NCI-H748 (cell line): ENCODE data around the gene ARSA.
A peak's percentile ranks its signal among the peaks of the same experiment; 100 is the strongest.
"Not testable (repeated sequence)": the region's sequence is repeated elsewhere in the genome, so short reads cannot be mapped to it uniquely, and the experiment has no call there.

Source experiments
- DNase-seq: peaks from one replicate; lab custom pipeline; 2025; ENCODE audit not compliant: unreplicated experiment; lab: John Stamatoyannopoulos, UW

The ARSA gene

GRCh38 chr22:50627642-50628542, at the start of gene ARSA:
ARSA (minus strand) TSS chr22:50628152; CDS start chr22:50627779, 373 bp downstream.
- DNase-seq, result peak; percentile 84

- no peak for DNase-seq
Measured at GRCh38 chr22:50676661-50677492, 48.9 kb upstream of the ARSA start.

- DNase-seq, result no peak
Measured at GRCh38 chr22:50676180-50676636, 48.3 kb upstream of the ARSA start.

GRCh38 chr22:50675553-50676179, 47.7 kb upstream of the ARSA start:
- DNase-seq, result no peak

- peak; percentile 93 for DNase-seq
Measured at GRCh38 chr22:50674606-50675552, 46.9 kb upstream of the ARSA start.

GRCh38 chr22:50674130-50674500, 46.2 kb upstream of the ARSA start:
- DNase-seq, result peak; percentile 25

- peak; percentile 45 for DNase-seq
Measured at GRCh38 chr22:50673231-50674129, 45.5 kb upstream of the ARSA start.

GRCh38 chr22:50672471-50673230, 44.7 kb upstream of the ARSA start, which contains the start of gene SHANK3:
SHANK3 (plus strand) TSS chr22:50672823.
- DNase-seq, result no peak

GRCh38 chr22:50672041-50672440, 44.1 kb upstream of the ARSA start:
- no peak for DNase-seq

GRCh38 chr22:50671641-50672040, 43.7 kb upstream of the ARSA start:
- no peak for DNase-seq

- no peak for DNase-seq
Measured at GRCh38 chr22:50670914-50671538, 43.1 kb upstream of the ARSA start.

GRCh38 chr22:50670513-50670912, 42.6 kb upstream of the ARSA start:
- DNase-seq, result no peak

GRCh38 chr22:50665738-50666137, 37.8 kb upstream of the ARSA start:
- no peak for DNase-seq

- no peak for DNase-seq
Measured at GRCh38 chr22:50665212-50665611, 37.3 kb upstream of the ARSA start.

GRCh38 chr22:50660306-50660705, 32.4 kb upstream of the ARSA start:
- DNase-seq, result no peak

GRCh38 chr22:50659711-50660110, 31.8 kb upstream of the ARSA start:
- DNase-seq, result not testable (repeated sequence)

- no peak for DNase-seq
Measured at GRCh38 chr22:50657925-50658324, 30.0 kb upstream of the ARSA start.
